ENCODE measurements around the gene DTNB.

DTNB gene

GRCh38 chr2:25514043-25514637, 159.2 kb downstream of the DTNB start:
- ChIA-PET POLR2A (no interaction called here), CTCF (no interaction called here)
- H3K36me3 ChIP-seq (ENCODE audit: control insufficient read depth in 2 of 2, insufficient read depth in 1 of 2, low read length in 2 of 2): no peaks in the 10 kb centered on the region; a peak in 1 of 3 replicates
- peaks cover 11% of the 10 kb centered on the region for H3K4me1 ChIP-seq (ENCODE audit: control insufficient read depth, insufficient read depth, low read length)
- H3K27ac ChIP-seq (ENCODE audit: extremely low read depth, low read depth, low read length): no peak overlapping the region
- no peaks in the 10 kb centered on the region for H3K9me3 ChIP-seq (ENCODE audit: control insufficient read depth, insufficient read depth, low read depth, low read length)
- peak; percentile 45; the same call in 1 of the 2 replicates for TF ChIP-seq ZNF623 (tag by site-specific recombination; IDR thresholded peaks at IDR 0.05)
- no peak for TF ChIP-seq PRDM10 (tag by site-specific recombination; IDR thresholded peaks at IDR 0.05)
- H3K4me3 ChIP-seq (ENCODE audit: low read depth, low read length): no peak overlapping the region

- Histone ChIP-seq H3K4me1 (ENCODE audit: control insufficient read depth, insufficient read depth, low read length) (peaks cover 11% of the 10 kb centered on the region), H3K36me3 (ENCODE audit: control insufficient read depth in 2 of 2, insufficient read depth in 1 of 2, low read length in 2 of 2) (no peaks in the 10 kb centered on the region; a peak in 1 of 3 replicates), H3K9me3 (ENCODE audit: control insufficient read depth, insufficient read depth, low read depth, low read length) (no peaks in the 10 kb centered on the region), H3K27ac (ENCODE audit: extremely low read depth, low read depth, low read length) (no peak overlapping the region), H3K4me3 (ENCODE audit: low read depth, low read length) (no peak overlapping the region)
- POLR2A ChIA-PET: no interaction called here
- CTCF ChIA-PET: no interaction called here
- no peak for TF ChIP-seq ZSCAN30 (tag by site-specific recombination; IDR thresholded peaks at IDR 0.05)
- TF ChIP-seq ZNF513 (tag by site-specific recombination; IDR thresholded peaks at IDR 0.05): no peak
- no peak for TF ChIP-seq ZNF707 (tag by site-specific recombination; IDR thresholded peaks at IDR 0.05)
- TF ChIP-seq, protein P1, sequence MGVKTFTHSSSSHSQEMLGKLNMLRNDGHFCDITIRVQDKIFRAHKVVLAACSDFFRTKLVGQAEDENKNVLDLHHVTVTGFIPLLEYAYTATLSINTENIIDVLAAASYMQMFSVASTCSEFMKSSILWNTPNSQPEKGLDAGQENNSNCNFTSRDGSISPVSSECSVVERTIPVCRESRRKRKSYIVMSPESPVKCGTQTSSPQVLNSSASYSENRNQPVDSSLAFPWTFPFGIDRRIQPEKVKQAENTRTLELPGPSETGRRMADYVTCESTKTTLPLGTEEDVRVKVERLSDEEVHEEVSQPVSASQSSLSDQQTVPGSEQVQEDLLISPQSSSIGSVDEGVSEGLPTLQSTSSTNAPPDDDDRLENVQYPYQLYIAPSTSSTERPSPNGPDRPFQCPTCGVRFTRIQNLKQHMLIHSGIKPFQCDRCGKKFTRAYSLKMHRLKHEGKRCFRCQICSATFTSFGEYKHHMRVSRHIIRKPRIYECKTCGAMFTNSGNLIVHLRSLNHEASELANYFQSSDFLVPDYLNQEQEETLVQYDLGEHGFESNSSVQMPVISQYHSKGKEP (tag by site-specific recombination; IDR thresholded peaks at IDR 0.05): no peak
Observed at GRCh38 chr2:25512707-25513106, 160.7 kb downstream of the DTNB start.

GRCh38 chr2:25506226-25506625, 167.2 kb downstream of the DTNB start:
- TF ChIP-seq ZNF248 (tag by site-specific recombination; IDR thresholded peaks at IDR 0.05) (no peak), ZNF132 (tag by site-specific recombination; IDR thresholded peaks at IDR 0.05; ENCODE audit: borderline replicate concordance) (no peak), ZNF510 (tag by site-specific recombination; IDR thresholded peaks at IDR 0.05; ENCODE audit: insufficient replicate concordance) (no peak), REPIN1 (tag by site-specific recombination; IDR thresholded peaks at IDR 0.05; ENCODE audit: low read depth) (no peak), ZNF571 (tag by site-specific recombination; IDR thresholded peaks at IDR 0.05) (no peak), YY1 (tag by site-specific recombination; IDR thresholded peaks at IDR 0.05) (no peak), ZFP69B (tag by site-specific recombination; IDR thresholded peaks at IDR 0.05) (no peak), ZNF530 (tag by site-specific recombination; IDR thresholded peaks at IDR 0.05; ENCODE audit: low read depth) (no peak), ZFP3 (tag by site-specific recombination; IDR thresholded peaks at IDR 0.05; ENCODE audit: low read depth) (no peak), ZNF121 (tag by site-specific recombination; IDR thresholded peaks at IDR 0.05) (no peak), ZNF138 (tag by site-specific recombination; IDR thresholded peaks at IDR 0.05; ENCODE audit: borderline replicate concordance) (no peak), SP7 (tag by site-specific recombination; IDR thresholded peaks at IDR 0.05) (no peak), ZSCAN16 (tag by site-specific recombination; IDR thresholded peaks at IDR 0.05) (no peak), ZNF791 (tag by site-specific recombination; IDR thresholded peaks at IDR 0.05) (no peak), ZNF362 (tag by site-specific recombination; IDR thresholded peaks at IDR 0.05) (no peak), ZNF23 (tag by site-specific recombination; IDR thresholded peaks at IDR 0.05; ENCODE audit: borderline replicate concordance) (no peak)
- H3K27ac ChIP-seq (ENCODE audit: extremely low read depth, low read depth, low read length): no peak overlapping the region
- ChIA-PET POLR2A (no interaction called here), CTCF (interaction anchor here (0.6 to 2.3 kb wide), 4 partner anchors 12 to 130 kb away, joined by 3 to 6 read pairs (median 4); no protein-coding TSS in a partner anchor)
- no peaks in the 10 kb centered on the region for H3K9me3 ChIP-seq (ENCODE audit: control insufficient read depth, insufficient read depth, low read depth, low read length)
- no peak overlapping the region for H3K4me3 ChIP-seq (ENCODE audit: low read depth, low read length)
- no peaks in the 10 kb centered on the region; a peak in 1 of 3 replicates for H3K36me3 ChIP-seq (ENCODE audit: control insufficient read depth in 2 of 2, insufficient read depth in 1 of 2, low read length in 2 of 2)
- no peaks in the 10 kb centered on the region for H3K4me1 ChIP-seq (ENCODE audit: control insufficient read depth, insufficient read depth, low read length)
